ENCODE measurements around the gene SNX9. TPM values are rescaled to one million over a fixed set of nuclear protein-coding genes. Genes with fewer than 3 reads are reported as not detected.
A peak's percentile ranks its signal among the peaks of the same experiment; 100 is the strongest.

Gene SNX9
- total RNA-seq, 2 donors from 2014 or later: 87.2 to 90.8 TPM

GRCh38 chr6:157985378-157986155, 162.5 kb downstream of the SNX9 start:
- H3K4me3 ChIP-seq: no peak overlapping the region

GRCh38 chr6:157987788-157988699, 165.0 kb downstream of the SNX9 start:
- no peak for TF ChIP-seq CTCF (IDR thresholded peaks at IDR 0.05)
- H3K4me1 ChIP-seq (ENCODE audit: control insufficient read depth in 1 of 2, low read depth in 2 of 2): peaks cover 24 to 54% of the 10 kb centered on the region in 2 donors
- no peaks in the 10 kb centered on the region for H3K9me3 ChIP-seq
- H3K27ac ChIP-seq: peak overlapping the region in 1 of 2 donors; percentile 21
- no peak overlapping the region for H3K4me3 ChIP-seq
- no peak for DNase-seq (ENCODE audit: low spot score)
- no peak for ATAC-seq (ENCODE audit: insufficient number of reproducible peaks, low FRiP score, low read depth)
- H3K36me3 ChIP-seq: no peaks in the 10 kb centered on the region
- no peaks in the 10 kb centered on the region for H3K27me3 ChIP-seq (replicated peaks; ENCODE audit: insufficient read depth)

More at GRCh38 chr6:157985378-157986155, 162.5 kb downstream of the SNX9 start:
- DNase-seq (ENCODE audit: low spot score) (no peak), ATAC-seq (ENCODE audit: insufficient number of reproducible peaks, low FRiP score, low read depth) (no peak)
- TF ChIP-seq CTCF (IDR thresholded peaks at IDR 0.05): no peak
- Histone ChIP-seq H3K9me3 (no peaks in the 10 kb centered on the region), H3K36me3 (no peaks in the 10 kb centered on the region), H3K27ac (peak overlapping the region in 1 of 2 donors; percentile 5), H3K27me3 (replicated peaks; ENCODE audit: insufficient read depth) (no peaks in the 10 kb centered on the region), H3K4me1 (ENCODE audit: control insufficient read depth in 1 of 2, low read depth in 2 of 2) (peaks cover 25 to 65% of the 10 kb centered on the region in 2 donors)

- Histone ChIP-seq H3K27me3 (replicated peaks; ENCODE audit: insufficient read depth) (no peaks in the 10 kb centered on the region), H3K4me1 (ENCODE audit: control insufficient read depth in 1 of 2, low read depth in 2 of 2) (peaks cover 19 to 54% of the 10 kb centered on the region in 2 donors), H3K36me3 (no peaks in the 10 kb centered on the region), H3K27ac (peak overlapping the region in 1 of 2 donors; percentile 21), H3K4me3 (no peak overlapping the region), H3K9me3 (no peaks in the 10 kb centered on the region)
- no peak for DNase-seq (ENCODE audit: low spot score)
- no peak for ATAC-seq (ENCODE audit: insufficient number of reproducible peaks, low FRiP score, low read depth)
- no peak for TF ChIP-seq CTCF (IDR thresholded peaks at IDR 0.05)
Measured at GRCh38 chr6:157988700-157989063, 165.6 kb downstream of the SNX9 start.

GRCh38 chr6:157989541-157990289, 166.7 kb downstream of the SNX9 start:
- H3K36me3 ChIP-seq: no peaks in the 10 kb centered on the region
- H3K9me3 ChIP-seq: no peaks in the 10 kb centered on the region
- H3K27me3 ChIP-seq (replicated peaks; ENCODE audit: insufficient read depth): no peaks in the 10 kb centered on the region
- H3K4me3 ChIP-seq: peak overlapping the region; percentile 55
- H3K4me1 ChIP-seq (ENCODE audit: control insufficient read depth in 1 of 2, low read depth in 2 of 2): peaks cover 12 to 43% of the 10 kb centered on the region in 2 donors
- TF ChIP-seq CTCF (IDR thresholded peaks at IDR 0.05): no peak
- DNase-seq (ENCODE audit: low spot score) (no peak), ATAC-seq (ENCODE audit: insufficient number of reproducible peaks, low FRiP score, low read depth) (no peak)
- peak overlapping the region; percentile 14 to 48 for H3K27ac ChIP-seq
